ENCODE measurements around the gene TBC1D2B.

The TBC1D2B gene

GRCh38 chr15:78077053-78077870, at the start of gene TBC1D2B:
Gene TBC1D2B, minus strand, starts transcription at chr15:78077711. Its CDS starts 59 bp downstream, at chr15:78077652.
- peak; percentile 69 for DNase-seq (ENCODE audit: low spot score)

- DNase-seq (ENCODE audit: low spot score) = no peak
Measured at GRCh38 chr15:78125267-78125666, 47.8 kb upstream of the TBC1D2B start.

DNA sequence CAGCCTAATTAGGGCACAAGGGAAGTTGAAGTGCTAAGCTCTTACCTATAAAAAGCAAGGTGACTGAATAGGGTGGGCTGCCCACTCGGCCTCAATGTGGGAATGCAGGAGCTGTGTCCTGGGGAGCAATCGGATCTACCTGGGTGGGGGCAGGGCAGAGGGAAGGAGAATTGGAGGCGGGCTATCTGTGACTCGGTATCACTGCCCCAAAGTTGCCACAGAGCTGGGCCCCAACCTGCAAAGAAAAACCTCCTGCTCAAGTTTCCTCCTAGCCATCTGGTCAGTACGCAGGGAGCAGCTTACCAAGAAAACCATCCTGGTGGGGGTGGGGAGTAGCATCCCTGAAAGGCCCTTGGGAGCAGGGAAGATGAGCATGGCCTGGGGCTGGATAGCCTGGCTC, 43.0 kb upstream of the TBC1D2B start:
- no peak for DNase-seq (ENCODE audit: low spot score)

DNA sequence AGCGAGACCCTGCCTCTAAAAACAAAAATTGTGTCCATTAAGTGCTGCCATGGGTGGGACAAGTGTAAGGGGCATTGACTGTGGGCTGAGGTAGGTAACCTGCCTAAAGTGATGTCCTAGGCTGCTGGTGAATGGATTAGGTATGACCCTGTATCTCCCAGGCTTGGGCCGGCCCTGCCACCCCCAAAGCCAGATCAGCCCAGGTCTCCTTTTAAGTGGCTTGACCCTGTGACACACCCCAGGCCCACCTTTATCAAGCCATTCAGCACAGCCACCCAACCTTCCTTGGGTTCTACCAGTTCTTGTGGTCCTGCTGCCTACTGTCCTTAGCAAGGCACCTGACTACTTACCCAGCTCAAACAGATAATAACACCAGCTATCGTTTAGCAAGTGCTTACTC, 35.0 kb upstream of the TBC1D2B start:
- DNase-seq (ENCODE audit: low spot score) = no peak

DNA sequence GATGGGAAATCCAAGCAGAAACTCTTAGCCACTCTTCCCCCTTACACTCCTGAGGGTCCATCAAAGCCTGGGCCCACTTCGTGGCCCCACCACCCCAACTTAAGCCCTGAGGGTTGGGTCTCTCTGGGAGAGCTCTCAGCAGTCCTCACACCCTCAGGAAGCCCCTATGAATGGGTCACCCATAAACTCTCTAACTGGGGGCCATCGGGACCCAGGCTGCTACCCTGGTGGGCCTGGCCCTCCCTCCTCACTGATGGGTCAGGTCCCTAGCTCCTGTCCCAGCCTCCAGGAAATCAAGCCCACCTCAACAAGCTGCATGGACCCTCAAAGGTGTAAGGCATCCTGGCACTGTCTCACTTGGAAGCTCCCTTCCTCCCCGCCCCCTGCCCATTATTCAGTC, 34.3 kb upstream of the TBC1D2B start:
- DNase-seq (ENCODE audit: low spot score) = no peak

GRCh38 chr15:78110916-78111475, 33.5 kb upstream of the TBC1D2B start:
- DNase-seq (ENCODE audit: low spot score) = no peak

DNA sequence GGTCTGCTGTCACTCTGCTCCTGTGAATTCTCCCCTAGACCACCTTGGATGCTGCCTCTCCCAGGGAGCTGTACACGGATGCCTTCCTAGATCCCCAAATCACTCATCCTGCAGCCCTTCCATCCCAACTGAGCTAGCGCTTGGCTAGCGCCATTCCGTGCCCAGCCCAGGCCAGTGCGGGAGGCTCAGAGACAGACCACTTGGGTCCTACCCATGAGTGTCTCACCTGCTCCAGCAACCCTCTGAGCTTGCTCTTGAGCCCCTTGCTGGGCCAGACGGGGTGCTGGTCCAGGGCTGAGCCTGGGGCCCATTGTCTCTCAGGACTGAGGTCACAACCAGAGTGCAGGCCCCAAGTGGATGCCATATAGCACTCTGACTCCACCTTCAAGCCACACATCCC, 32.6 kb upstream of the TBC1D2B start:
- DNase-seq (ENCODE audit: low spot score) = no peak

- DNase-seq (ENCODE audit: low spot score) = no peak
Measured at GRCh38 chr15:78109156-78109555, 31.6 kb upstream of the TBC1D2B start.

DNA sequence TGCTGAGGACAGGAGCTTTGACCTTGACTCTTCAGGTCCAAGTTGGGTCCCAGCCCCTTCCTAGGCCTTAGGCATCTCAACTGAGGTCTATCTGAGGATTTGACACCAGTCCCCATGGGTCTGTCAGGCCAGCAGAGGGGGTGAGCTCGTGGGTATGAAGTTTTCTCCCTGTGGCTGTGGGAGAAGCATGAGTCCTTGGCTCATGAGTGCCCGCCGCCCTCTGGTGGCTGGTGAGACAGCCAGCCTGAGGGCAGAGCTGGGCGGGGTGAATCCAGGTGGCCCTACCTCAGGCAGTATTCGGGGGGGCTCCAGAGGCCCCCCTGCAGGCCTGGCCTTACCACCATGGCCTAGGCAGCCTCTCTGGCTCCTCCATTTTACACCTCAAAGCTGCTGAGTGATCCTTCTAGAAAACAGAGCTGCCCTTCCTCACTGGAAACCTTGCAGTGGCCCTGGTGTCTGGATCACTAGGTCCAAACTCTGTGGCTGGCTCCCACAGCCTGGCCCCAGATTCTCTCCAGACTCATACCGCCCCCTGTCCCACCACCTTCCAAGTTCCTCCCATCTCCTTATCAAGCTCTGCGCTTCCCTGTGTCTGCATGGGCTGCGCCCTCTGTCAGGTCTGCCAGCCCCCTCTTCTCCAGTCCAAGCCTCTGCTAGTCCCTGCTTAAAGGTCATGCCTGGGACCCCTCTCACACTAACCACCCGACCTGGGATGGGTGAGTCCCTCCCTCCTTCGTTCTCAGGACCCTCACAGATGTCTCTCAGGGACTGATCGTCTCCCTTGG, 31.0 kb upstream of the TBC1D2B start:
- peak; percentile 62 for DNase-seq (ENCODE audit: low spot score)

GRCh38 chr15:78107471-78107870, 30.0 kb upstream of the TBC1D2B start:
- no peak for DNase-seq (ENCODE audit: low spot score)

DNA sequence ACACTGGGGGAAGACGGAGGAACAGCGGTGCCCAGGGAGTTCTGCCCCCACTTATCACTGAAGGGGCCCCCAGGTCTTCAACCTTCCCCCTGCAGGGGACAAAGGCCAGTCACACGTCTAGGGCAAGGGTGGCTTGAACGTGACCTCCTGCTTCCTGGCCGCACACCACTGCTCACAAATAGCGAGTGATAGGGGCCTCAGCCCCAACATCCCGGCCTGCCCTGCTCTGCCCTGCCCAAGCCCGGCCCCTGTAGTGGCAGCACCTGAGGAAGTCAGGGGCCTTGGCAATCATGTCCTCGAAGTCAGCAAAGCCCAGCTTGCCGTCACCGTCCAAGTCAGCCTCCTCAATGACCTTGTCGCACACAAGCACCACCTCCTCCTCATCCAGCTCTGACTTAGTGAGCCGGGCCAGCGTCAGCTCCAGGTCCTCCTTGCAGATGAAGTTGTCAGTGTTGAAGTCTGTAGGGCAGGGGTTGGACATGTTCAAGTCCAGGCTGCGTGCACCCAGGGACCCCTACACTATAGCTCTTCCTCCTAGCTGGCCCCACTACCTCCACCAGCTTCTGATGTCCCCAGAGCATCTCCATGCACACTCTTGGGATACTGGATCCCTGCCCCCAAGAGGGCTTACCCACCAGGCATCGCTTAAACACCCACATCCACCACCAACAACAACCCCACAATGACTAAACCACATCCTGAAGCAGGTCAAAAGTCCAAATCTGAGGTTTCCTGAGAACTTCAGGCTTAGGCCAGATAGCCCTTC, 28.1 kb upstream of the TBC1D2B start:
- no peak for DNase-seq (ENCODE audit: low spot score)

GRCh38 chr15:78104566-78105475, 27.3 kb upstream of the TBC1D2B start:
- DNase-seq (ENCODE audit: low spot score) = no peak

- no peak for DNase-seq (ENCODE audit: low spot score)
Measured at GRCh38 chr15:78104119-78104479, 26.6 kb upstream of the TBC1D2B start.

DNA sequence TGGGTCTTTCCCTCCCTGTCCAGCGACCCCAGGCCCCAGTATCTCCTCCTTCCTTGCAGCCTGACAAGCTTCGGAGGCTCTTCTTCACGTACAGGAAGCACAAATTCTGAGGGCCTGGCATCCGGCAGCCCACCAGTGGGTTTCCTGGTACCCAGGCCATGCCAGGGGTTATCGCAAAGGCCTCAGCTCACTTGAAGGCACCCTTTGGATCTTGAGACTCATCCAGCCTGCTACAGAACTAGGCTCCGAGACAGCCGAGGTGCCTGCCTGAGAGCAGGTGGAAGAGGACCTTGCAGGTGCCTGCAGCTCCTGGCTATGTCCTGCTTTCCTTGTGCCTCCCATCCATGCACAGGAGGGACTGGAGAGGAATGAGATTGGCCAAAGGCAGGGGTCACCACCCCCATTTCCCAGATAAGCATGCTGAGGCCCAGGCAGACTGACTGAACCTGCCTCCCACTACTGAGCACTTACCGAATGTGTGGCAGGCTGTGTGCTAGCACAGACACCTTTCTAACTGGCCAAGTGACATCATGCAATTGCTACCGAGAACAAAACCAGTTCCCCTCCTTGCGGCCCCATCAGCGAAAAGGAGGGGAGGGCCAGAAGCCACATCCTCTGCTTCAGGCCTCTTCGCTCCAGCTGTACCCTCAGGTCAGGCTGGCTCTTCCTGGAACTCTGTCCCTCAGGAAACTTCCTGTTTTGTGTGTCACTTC, 26.1 kb upstream of the TBC1D2B start:
- no peak for DNase-seq (ENCODE audit: low spot score)

GRCh38 chr15:78102741-78103140, 25.2 kb upstream of the TBC1D2B start:
- DNase-seq (ENCODE audit: low spot score) = no peak

DNA sequence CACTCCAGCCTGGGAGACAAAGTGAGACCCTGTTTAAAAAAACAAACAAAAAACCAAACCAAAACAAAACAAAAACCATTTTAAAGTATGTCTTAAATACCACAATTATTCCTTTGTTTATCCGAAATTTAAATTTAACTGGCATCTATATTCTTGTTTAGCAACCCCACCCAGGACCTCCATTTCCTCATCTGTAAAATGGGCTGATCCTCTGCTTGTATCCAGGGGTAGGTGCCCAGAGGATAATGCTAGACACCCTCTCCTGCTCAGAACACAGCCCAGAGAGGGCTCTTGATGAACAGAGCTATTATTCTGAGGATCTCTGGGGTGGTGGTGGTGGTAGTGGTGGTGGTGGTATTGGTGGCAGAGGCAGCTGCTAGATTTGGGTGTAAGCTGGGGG, 24.7 kb upstream of the TBC1D2B start:
- DNase-seq (ENCODE audit: low spot score) = no peak

- no peak for DNase-seq (ENCODE audit: low spot score)
Measured at GRCh38 chr15:78101423-78102105, 24.1 kb upstream of the TBC1D2B start.

- DNase-seq (ENCODE audit: low spot score) = no peak
Measured at GRCh38 chr15:78100886-78101285, 23.4 kb upstream of the TBC1D2B start.

- DNase-seq (ENCODE audit: low spot score) = no peak
Measured at GRCh38 chr15:78098131-78098755, 20.7 kb upstream of the TBC1D2B start.

DNA sequence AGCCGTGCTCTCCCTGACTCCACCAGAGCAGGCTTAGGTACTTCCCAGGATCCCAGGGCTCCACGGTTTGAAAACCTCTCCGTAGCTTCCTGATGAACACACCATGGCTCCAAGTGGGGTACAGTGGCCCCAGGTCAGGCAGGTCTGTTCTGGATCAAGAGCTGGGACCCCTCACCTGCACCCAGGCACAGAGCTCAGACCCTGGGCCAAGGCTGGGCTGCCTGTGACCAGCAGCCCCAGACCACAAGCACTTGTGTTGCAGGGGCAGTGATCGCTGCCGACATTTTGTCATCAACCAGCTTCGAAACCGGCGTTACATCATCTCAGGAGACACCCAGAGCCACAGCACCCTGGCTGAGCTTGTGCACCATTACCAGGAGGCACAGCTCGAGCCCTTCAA, 20.2 kb upstream of the TBC1D2B start:
- no peak for DNase-seq (ENCODE audit: low spot score)
